Urinary bladder (tissue), 4 donors: Measurements from ENCODE around the gene NR3C2. TPM values are rescaled to one million over a fixed set of nuclear protein-coding genes. Genes with fewer than 3 reads are reported as not detected.
"Not testable (repeated sequence)": the region's sequence is repeated elsewhere in the genome, so short reads cannot be mapped to it uniquely, and the experiment has no call there.

ENCODE experiments used
- DNase-seq: peaks from one replicate; pipeline ENCODE4 v3.0.0-alpha.2; 2015; ENCODE audit errors: extremely low spot score
- H3K27ac ChIP-seq: one replicate; pipeline ENCODE4 v1.5.1; 2013; ENCODE audit warnings: low read depth, mild to moderate bottlenecking, moderate library complexity
- H3K36me3 ChIP-seq: one replicate; pipeline ENCODE4 v1.6.1; 2013; ENCODE audit warnings: mild to moderate bottlenecking, moderate library complexity; ENCODE audit not compliant: insufficient read depth
- H3K4me1 ChIP-seq: one replicate; pipeline ENCODE4 v1.6.1; 2013; ENCODE audit warnings: mild to moderate bottlenecking, moderate library complexity; ENCODE audit not compliant: insufficient read depth
- H3K4me3 ChIP-seq: one replicate; pipeline ENCODE4 v1.5.1; 2013; ENCODE audit warnings: low read depth, low read length
- WGBS: extraction: QIAGEN DNeasy Blood & Tissue Kit; methylation state at CpG from one replicate; pipeline ENCODE4 v1.1.7; 2013; 5-methylcytosine and 5-hydroxymethylcytosine counted together
- polyA plus RNA-seq: library from polyadenylated mRNA; stranded (reverse); fragments of 200-250 nt; gene quantifications from one replicate; pipeline ENCODE4 v1.2.3, GENCODE V29; 2013
- total RNA-seq: library from RNA; depleted of rRNA; stranded (reverse); fragments of >200 nt; gene quantifications from one replicate; pipeline ENCODE4 v1.2.3, GENCODE V29; 2014
- donor health status: healthy with polysubstance abuse.
- donor health status: healthy.

Gene NR3C2
- total and polyA plus RNA-seq, 2 donors = 15.5 to 19.1 TPM

- Histone ChIP-seq H3K27ac (no peak overlapping the region), H3K36me3 (no peaks in the 10 kb centered on the region), H3K4me3 (no peak overlapping the region), H3K4me1 (no peaks in the 10 kb centered on the region)
- DNase-seq = no peak
- WGBS = 38% methylated on average over 13 of the region's 13 CpGs
Measured at GRCh38 chr4:148341980-148342800, 100.0 kb downstream of the NR3C2 start.

DNA sequence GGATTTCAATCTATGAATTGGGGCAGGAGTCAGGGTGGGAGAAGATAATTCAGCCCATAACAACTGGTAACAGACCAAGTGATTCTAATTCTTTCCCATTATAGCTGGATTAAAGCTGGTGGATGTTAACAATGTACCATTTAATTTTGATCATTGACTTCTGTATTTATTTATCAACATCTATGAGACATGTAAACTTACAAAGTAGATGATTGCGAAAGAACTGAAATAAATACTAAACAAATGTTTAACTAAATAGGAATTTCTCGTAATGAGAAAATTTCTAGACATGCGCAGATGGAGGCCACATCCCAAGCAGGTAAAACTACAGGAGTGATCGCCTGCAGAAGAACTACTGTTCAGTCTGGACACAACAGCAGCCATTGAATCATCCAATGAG lies 107.1 kb downstream of the NR3C2 start:
- no peak overlapping the region for H3K4me3 ChIP-seq
- H3K4me1 ChIP-seq = no peaks in the 10 kb centered on the region
- no peak overlapping the region for H3K27ac ChIP-seq
- WGBS = 97% methylated on average over 4 of the region's 4 CpGs
- peaks cover 3% of the 10 kb centered on the region for H3K36me3 ChIP-seq
- DNase-seq = no peak

GRCh38 chr4:148333265-148333664 lies 108.9 kb downstream of the NR3C2 start:
- no peaks in the 10 kb centered on the region for H3K4me1 ChIP-seq
- no peak overlapping the region for H3K27ac ChIP-seq
- WGBS = 84% methylated on average over 1 of the region's 1 CpG
- H3K4me3 ChIP-seq = no peak overlapping the region
- H3K36me3 ChIP-seq = peaks cover 3% of the 10 kb centered on the region
- no peak for DNase-seq

DNA sequence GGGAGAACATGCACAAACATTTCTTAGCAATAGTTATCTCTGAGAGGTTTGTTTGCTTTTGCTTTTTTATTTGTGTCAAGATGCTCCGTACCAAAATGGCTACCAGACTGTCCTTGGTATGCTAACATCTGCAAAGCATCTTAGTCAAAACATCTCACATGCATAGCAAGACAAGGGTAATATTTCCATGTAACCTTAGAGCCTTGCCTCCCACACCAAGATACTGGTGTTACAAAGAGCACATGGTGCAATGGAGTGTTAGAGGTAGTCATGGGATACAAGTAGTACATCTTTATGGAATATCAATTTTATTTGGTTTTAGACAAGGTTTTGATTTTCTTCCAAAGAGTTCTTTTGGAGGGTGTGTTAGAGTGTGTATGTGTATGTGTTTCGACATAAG lies 109.7 kb downstream of the NR3C2 start:
- H3K27ac ChIP-seq = no peak overlapping the region
- H3K4me1 ChIP-seq = no peaks in the 10 kb centered on the region
- no peak for DNase-seq
- no peak overlapping the region for H3K4me3 ChIP-seq
- H3K36me3 ChIP-seq = peaks cover 3% of the 10 kb centered on the region
- WGBS = 70% methylated on average over 2 of the region's 2 CpGs

GRCh38 chr4:148330724-148331123 lies 111.5 kb downstream of the NR3C2 start:
- WGBS = 72% methylated on average over 3 of the region's 3 CpGs
- no peak for DNase-seq

DNA sequence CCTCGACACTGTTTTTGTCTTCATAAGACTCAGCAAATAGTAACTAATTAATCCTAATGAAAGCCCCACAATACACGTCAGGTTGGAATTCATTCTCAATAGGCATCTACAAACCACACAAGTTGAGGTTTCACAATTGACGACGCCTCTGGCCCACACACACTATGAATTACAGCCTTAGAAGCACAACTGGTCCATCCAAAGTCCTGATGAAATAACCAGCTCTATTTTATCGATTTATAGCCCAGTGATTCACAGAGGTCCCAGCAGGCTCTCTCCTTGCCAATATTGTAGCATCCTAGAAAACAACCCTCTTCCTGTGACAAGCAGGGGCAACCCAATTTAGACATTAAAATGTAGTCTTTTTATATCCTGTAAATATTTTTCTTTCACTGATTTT lies 112.1 kb downstream of the NR3C2 start:
- H3K4me3 ChIP-seq = no peak overlapping the region
- no peaks in the 10 kb centered on the region for H3K4me1 ChIP-seq
- 73% methylated on average over 5 of the region's 5 CpGs for WGBS
- DNase-seq = no peak
- H3K36me3 ChIP-seq = peaks cover 3% of the 10 kb centered on the region
- H3K27ac ChIP-seq = no peak overlapping the region

More at GRCh38 chr4:148330724-148331123, 111.5 kb downstream of the NR3C2 start:
- Histone ChIP-seq H3K36me3 (peaks cover 3% of the 10 kb centered on the region), H3K27ac (no peak overlapping the region), H3K4me3 (no peak overlapping the region), H3K4me1 (no peaks in the 10 kb centered on the region)

DNA sequence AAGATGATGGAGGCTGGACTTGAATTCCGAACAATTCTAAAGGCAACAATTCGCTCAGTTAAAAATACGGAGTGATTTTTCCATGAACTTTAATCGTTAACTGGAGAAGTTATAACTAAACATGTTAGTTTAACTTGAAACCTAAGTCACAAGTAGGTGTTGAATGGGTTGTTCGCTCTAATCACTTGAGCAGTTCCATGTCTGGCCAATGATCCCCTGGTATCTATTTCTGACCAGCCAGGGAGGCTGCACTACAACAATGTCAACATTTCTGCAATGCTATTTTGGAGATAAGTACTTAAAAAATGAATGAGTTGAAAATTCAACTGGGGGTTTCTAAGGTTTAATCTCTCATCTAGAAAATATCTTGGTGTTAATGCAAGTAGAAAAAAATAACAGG lies 112.5 kb downstream of the NR3C2 start:
- peaks cover 3% of the 10 kb centered on the region for H3K36me3 ChIP-seq
- no peak for DNase-seq
- no peak overlapping the region for H3K27ac ChIP-seq
- H3K4me3 ChIP-seq = no peak overlapping the region
- no peaks in the 10 kb centered on the region for H3K4me1 ChIP-seq
- WGBS = 96% methylated on average over 5 of the region's 5 CpGs

GRCh38 chr4:148327683-148328082 lies 114.5 kb downstream of the NR3C2 start:
- H3K4me3 ChIP-seq = no peak overlapping the region
- no peaks in the 10 kb centered on the region for H3K4me1 ChIP-seq
- 96% methylated on average over 1 of the region's 1 CpG for WGBS
- H3K27ac ChIP-seq = no peak overlapping the region
- DNase-seq = no peak
- no peaks in the 10 kb centered on the region for H3K36me3 ChIP-seq

DNA sequence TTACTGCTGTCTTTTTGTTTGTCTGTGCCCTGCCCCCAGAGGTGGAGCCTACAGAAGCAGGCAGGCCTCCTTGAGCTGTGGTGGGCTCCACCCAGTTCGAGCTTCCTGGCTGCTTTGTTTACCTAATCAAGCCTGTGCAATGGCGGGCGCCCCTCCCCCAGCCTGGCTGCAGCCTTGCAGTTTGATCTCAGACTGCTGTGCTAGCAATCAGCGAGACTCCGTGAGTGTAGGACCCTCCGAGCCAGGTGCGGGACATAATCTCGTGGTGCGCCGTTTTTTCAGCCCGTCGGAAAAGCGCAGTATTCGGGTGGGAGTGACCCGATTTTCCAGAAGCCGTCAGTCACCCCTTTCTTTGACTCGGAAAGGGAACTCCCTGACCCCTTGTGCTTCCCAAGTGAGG lies 118.9 kb downstream of the NR3C2 start:
- DNase-seq, H3K4me1 ChIP-seq, H3K36me3 ChIP-seq, H3K4me3 ChIP-seq, H3K27ac ChIP-seq: not testable (repeated sequence)
- WGBS = 87% methylated on average over 17 of the region's 17 CpGs

- no peak overlapping the region for H3K27ac ChIP-seq
- H3K36me3 ChIP-seq = no peaks in the 10 kb centered on the region
- H3K4me1 ChIP-seq = no peaks in the 10 kb centered on the region
- 96% methylated on average over 2 of the region's 2 CpGs for WGBS
- no peak overlapping the region for H3K4me3 ChIP-seq
- DNase-seq = no peak
Measured at GRCh38 chr4:148315049-148315448, 127.2 kb downstream of the NR3C2 start.

DNA sequence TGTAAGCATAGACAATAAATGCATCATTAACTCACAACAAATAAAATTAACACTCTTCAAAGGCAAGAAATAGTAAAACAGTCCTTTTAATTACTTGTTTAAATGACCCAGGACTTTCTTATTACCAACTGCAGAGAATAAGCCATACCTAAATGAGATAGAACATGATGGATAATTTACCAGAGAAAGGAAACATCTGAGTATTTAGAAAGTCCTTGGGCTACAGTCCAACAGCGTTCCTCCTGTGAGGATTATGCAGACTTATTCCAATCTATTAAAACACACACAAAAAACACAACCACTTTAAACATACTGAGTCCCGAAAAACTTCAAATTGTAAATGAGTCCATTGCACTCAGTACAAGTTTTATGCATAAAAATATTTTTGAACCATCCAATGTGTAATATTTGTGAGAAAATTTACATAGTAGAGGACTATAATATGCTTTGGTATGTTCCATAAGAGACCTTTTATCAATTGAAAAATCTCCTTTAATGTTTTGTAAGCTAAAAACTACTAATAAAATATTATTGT lies 129.2 kb downstream of the NR3C2 start:
- peak; percentile 4 for DNase-seq
- no peaks in the 10 kb centered on the region for H3K36me3 ChIP-seq
- H3K27ac ChIP-seq = no peak overlapping the region
- H3K4me3 ChIP-seq = no peak overlapping the region
- WGBS = 27% methylated on average over 2 of the region's 2 CpGs
- H3K4me1 ChIP-seq = no peaks in the 10 kb centered on the region

DNA sequence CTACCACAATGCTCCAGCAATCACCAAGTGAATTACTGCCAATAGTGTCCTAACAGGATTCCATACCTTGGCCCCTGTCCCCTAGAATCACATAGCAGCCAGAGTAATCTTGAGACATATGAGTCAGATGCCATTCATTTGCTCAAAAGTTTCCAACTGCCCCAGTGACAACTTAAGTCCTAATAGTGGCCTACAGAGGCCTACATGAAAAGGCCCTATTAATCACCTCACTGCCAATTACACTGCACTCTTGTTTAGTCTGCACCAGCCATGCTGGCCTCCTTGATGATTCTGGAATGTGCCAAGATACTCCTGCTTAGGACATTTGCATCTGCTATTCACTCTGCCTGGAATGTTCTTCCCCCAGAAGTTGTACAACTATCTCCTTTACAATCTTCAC lies 130.7 kb downstream of the NR3C2 start:
- Histone ChIP-seq H3K27ac (no peak overlapping the region), H3K4me1 (no peaks in the 10 kb centered on the region), H3K4me3 (no peak overlapping the region), H3K36me3 (no peaks in the 10 kb centered on the region)
- no peak for DNase-seq

GRCh38 chr4:148310756-148311155 lies 131.5 kb downstream of the NR3C2 start:
- no peak for DNase-seq
- Histone ChIP-seq H3K4me3 (no peak overlapping the region), H3K27ac (no peak overlapping the region), H3K36me3 (no peaks in the 10 kb centered on the region), H3K4me1 (no peaks in the 10 kb centered on the region)
- WGBS = 82% methylated on average over 3 of the region's 3 CpGs

- no peak overlapping the region for H3K4me3 ChIP-seq
- H3K36me3 ChIP-seq = no peaks in the 10 kb centered on the region
- DNase-seq = no peak
- 48% methylated on average over 3 of the region's 3 CpGs for WGBS
- H3K27ac ChIP-seq = no peak overlapping the region
- H3K4me1 ChIP-seq = no peaks in the 10 kb centered on the region
Measured at GRCh38 chr4:148305751-148306150, 136.5 kb downstream of the NR3C2 start.
